GM12878 (cell line): Measurements from ENCODE around the gene MTA3. TPM values are rescaled to one million over a fixed set of nuclear protein-coding genes. Genes with fewer than 3 reads are reported as not detected.

ENCODE experiments used
- CEBPB ChIP-seq, 2 experiments: fragments of 150-350 bp in 1 of 2; IDR thresholded peaks; 2 replicates each; pipeline ENCODE4 v1.6.1; 2012 to 2014; ENCODE audit warnings: low read depth in 2 of 2, low read length in 2 of 2, borderline replicate concordance in 1 of 2, inconsistent platforms in 1 of 2
- IKZF2 ChIP-seq, 2 experiments: fragments of 450-650 bp; IDR thresholded peaks; 2 replicates each; pipeline ENCODE4 v1.6.1; 2017; ENCODE audit warnings: mild to moderate bottlenecking in 2 of 2, moderate library complexity in 2 of 2
- MTA2 ChIP-seq: fragments of 450-650 bp; IDR thresholded peaks from 2 replicates; pipeline ENCODE4 v1.6.1; 2016; ENCODE audit warnings: low read depth, mild to moderate bottlenecking, moderate library complexity
- MXI1 ChIP-seq: fragments of 150-350 bp; IDR thresholded peaks from 2 replicates; pipeline ENCODE4 v1.6.1; 2011; ENCODE audit warnings: low read depth, mild to moderate bottlenecking, inconsistent platforms, low read length, improper control_type of control experiment
- NR2F1 ChIP-seq: fragments of 450-650 bp; conservative IDR thresholded peaks from 2 replicates; pipeline ENCODE4 v1.6.1; 2017; ENCODE audit warnings: mild to moderate bottlenecking
- SIX5 ChIP-seq: IDR thresholded peaks from 2 replicates; pipeline ENCODE4 v1.6.1; 2011; ENCODE audit warnings: mild to moderate bottlenecking, low read depth, low read length, moderate library complexity; ENCODE audit not compliant: severe bottlenecking
- TARDBP ChIP-seq: IDR thresholded peaks from 2 replicates; pipeline ENCODE4 v1.6.1; 2016; ENCODE audit warnings: borderline replicate concordance
- TCF12 ChIP-seq: IDR thresholded peaks from 2 replicates; pipeline ENCODE4 v1.6.1; 2011; ENCODE audit warnings: low read depth, mild to moderate bottlenecking, low read length
- YY1 ChIP-seq: IDR thresholded peaks from 2 replicates; pipeline ENCODE4 v1.6.1; 2011; ENCODE audit warnings: low read depth, mild to moderate bottlenecking, low read length
- ZNF24 ChIP-seq: fragments of 450-650 bp; IDR thresholded peaks from 2 replicates; pipeline ENCODE4 v1.6.1; 2017; ENCODE audit warnings: antibody characterized with exemption, mild to moderate bottlenecking
- polyA plus RNA-seq, 11 experiments: library from polyadenylated mRNA; depleted of rRNA in 4 of 11; unstranded in 6 of 11; stranded (reverse) in 5 of 11; fragments of >200 nt; fragmentation: Nextera tagmentation in 4 of 11; fragmentation: Illumina TruSeq in 1 of 11; extraction: Ambion mirVana in 4 of 11; extraction: Trizol in 1 of 11; gene quantifications; 1 replicate in 1 of 11; 2 replicates in 10 of 11; pipeline versions ENCODE4 v1.2.1 to v1.2.3, GENCODE V29; 2011 to 2016; ENCODE audit warnings: inconsistent platforms in 2 of 11, missing spikeins in 2 of 11, low read depth in 1 of 11
- total RNA-seq, 4 experiments: library from RNA; depleted of rRNA in 3 of 4; stranded (reverse); fragments of >200 nt in 3 of 4; fragmentation: Illumina TruSeq in 1 of 4; extraction: Trizol in 1 of 4; gene quantifications; 2 replicates each; pipeline versions ENCODE4 v1.2.1 to v1.2.3, GENCODE V29; 2013 to 2021
- TF ChIP-seq, protein P1 (sequence below): fragments of 450-650 bp; IDR thresholded peaks from 2 replicates; pipeline ENCODE4 v1.6.1; 2016; ENCODE audit warnings: mild to moderate bottlenecking
- TF ChIP-seq, protein P2 (sequence below): fragments of 450-650 bp; IDR thresholded peaks from 2 replicates; pipeline ENCODE4 v1.6.1; 2017; ENCODE audit warnings: mild to moderate bottlenecking, moderate library complexity
- TF ChIP-seq, protein P3 (sequence below): IDR thresholded peaks from 2 replicates; pipeline ENCODE4 v1.6.1; 2011; ENCODE audit warnings: low read depth, mild to moderate bottlenecking, low read length, moderate library complexity, borderline replicate concordance; ENCODE audit errors: extremely low read depth

The MTA3 gene
- total and polyA plus RNA-seq, 10 of the 15 experiments (the other 5 are each of a cell fraction or from before 2014, with no cell fraction given): 17.6 to 45.5 (median 26.5) TPM

DNA sequence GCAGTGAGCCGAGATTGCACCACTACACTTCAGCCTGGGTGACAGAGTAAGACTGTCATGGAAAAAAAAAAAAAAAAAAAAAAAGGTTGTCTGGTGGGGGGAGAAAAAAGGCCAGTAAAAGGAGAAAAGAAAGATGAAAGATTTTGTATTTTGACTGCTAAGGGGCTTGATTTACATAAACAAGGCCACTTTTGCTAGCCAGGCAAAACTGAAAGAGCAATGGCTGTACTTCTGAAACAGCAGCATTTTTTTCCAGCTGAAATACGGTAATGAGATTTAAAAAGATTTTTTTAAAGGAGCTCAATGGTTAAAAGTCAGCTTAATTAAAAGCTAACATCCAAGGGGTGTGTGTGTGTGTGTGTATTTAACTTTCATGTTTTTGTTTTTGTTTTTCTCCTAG lies 206.8 kb downstream of the MTA3 start (continued):
- TF ChIP-seq, protein P1, sequence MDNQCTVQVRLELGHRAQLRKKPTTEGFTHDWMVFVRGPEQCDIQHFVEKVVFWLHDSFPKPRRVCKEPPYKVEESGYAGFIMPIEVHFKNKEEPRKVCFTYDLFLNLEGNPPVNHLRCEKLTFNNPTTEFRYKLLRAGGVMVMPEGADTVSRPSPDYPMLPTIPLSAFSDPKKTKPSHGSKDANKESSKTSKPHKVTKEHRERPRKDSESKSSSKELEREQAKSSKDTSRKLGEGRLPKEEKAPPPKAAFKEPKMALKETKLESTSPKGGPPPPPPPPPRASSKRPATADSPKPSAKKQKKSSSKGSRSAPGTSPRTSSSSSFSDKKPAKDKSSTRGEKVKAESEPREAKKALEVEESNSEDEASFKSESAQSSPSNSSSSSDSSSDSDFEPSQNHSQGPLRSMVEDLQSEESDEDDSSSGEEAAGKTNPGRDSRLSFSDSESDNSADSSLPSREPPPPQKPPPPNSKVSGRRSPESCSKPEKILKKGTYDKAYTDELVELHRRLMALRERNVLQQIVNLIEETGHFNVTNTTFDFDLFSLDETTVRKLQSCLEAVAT: 0 out of 2 replicates have a peak, but pooled peaks have one; percentile 12
- TF ChIP-seq NR2F1 (no peak), TCF12 (no peak), MTA2 (peak; percentile 49; the same call in 1 of the 2 replicates), YY1 (peak; percentile 62), TARDBP (no peak), MXI1 (no peak), CEBPB (IDR thresholded peaks at IDR 0.05; ENCODE audit: borderline replicate concordance in 1 of 2, low read depth in 2 of 2, low read length in 2 of 2) (no peak), IKZF2 (IDR thresholded peaks at IDR 0.05) (peak; percentile 15 to 30; a peak in 1 of 4 replicates), SIX5 (no peak), ZNF24 (peak; percentile 52; the same call in 1 of the 2 replicates)
- TF ChIP-seq, protein P2, sequence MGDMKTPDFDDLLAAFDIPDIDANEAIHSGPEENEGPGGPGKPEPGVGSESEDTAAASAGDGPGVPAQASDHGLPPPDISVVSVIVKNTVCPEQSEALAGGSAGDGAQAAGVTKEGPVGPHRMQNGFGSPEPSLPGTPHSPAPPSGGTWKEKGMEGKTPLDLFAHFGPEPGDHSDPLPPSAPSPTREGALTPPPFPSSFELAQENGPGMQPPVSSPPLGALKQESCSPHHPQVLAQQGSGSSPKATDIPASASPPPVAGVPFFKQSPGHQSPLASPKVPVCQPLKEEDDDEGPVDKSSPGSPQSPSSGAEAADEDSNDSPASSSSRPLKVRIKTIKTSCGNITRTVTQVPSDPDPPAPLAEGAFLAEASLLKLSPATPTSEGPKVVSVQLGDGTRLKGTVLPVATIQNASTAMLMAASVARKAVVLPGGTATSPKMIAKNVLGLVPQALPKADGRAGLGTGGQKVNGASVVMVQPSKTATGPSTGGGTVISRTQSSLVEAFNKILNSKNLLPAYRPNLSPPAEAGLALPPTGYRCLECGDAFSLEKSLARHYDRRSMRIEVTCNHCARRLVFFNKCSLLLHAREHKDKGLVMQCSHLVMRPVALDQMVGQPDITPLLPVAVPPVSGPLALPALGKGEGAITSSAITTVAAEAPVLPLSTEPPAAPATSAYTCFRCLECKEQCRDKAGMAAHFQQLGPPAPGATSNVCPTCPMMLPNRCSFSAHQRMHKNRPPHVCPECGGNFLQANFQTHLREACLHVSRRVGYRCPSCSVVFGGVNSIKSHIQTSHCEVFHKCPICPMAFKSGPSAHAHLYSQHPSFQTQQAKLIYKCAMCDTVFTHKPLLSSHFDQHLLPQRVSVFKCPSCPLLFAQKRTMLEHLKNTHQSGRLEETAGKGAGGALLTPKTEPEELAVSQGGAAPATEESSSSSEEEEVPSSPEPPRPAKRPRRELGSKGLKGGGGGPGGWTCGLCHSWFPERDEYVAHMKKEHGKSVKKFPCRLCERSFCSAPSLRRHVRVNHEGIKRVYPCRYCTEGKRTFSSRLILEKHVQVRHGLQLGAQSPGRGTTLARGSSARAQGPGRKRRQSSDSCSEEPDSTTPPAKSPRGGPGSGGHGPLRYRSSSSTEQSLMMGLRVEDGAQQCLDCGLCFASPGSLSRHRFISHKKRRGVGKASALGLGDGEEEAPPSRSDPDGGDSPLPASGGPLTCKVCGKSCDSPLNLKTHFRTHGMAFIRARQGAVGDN: peak; percentile 46; the same call in 1 of the 2 replicates
- TF ChIP-seq, protein P3, sequence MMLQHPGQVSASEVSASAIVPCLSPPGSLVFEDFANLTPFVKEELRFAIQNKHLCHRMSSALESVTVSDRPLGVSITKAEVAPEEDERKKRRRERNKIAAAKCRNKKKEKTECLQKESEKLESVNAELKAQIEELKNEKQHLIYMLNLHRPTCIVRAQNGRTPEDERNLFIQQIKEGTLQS: no peak
